Frontal cortex (tissue), 4 donors: ENCODE results near the gene SPARC. TPM values are rescaled to one million over a fixed set of nuclear protein-coding genes. Genes with fewer than 3 reads are reported as not detected.

Experiments used
- DNase-seq, 2 donors: peaks; one replicate each; pipeline ENCODE4 v3.0.0; 2012; ENCODE audit warnings: low spot score in 2 of 2
- FAIRE-seq: peaks from 2 replicates; lab custom pipeline; 2012; peaks lifted over from hg19 to GRCh38; lab: Jason Lieb, UNC
- total RNA-seq: library from RNA; depleted of rRNA; stranded (reverse); fragments of >200 nt; gene quantifications from one replicate; pipeline ENCODE4 v1.2.3, GENCODE V29; 2014
- donor health status: control.
- donor health status: control.
- donor health status: control.

SPARC gene
- total RNA-seq, 1 donor from 2014 or later, result 74.6 TPM

DNA sequence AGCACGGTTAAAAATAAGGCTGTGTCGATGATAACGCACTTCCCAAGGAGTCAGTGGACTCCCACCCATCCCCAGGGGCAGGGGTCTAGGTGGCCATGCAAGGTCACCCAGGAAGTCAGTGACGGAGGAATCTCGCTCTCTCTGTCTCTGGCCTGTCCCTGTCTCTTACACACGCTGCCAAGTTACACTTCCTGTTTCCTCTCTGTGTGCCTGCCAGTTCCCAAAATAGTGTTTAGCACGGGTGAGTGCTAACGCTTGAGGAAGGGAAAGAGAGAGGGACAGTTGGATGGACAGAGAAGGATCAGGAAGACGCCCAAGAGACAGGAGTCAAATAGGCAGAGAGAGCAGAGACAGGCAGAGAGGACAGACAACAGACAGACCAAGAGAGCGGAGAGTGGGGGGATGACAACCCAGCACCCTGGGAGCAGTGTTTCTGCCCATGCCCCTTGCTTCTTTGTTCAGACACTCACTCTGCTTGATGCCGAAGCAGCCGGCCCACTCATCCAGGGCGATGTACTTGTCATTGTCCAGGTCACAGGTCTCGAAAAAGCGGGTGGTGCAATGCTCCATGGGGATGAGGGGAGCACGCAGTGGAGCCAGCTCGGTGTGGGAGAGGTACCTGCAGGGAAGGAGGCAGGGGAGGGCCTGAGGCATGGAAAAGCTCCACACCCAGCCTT is 23.0 kb downstream of the SPARC start:
- no peak for DNase-seq
- FAIRE-seq, result no peak

DNA sequence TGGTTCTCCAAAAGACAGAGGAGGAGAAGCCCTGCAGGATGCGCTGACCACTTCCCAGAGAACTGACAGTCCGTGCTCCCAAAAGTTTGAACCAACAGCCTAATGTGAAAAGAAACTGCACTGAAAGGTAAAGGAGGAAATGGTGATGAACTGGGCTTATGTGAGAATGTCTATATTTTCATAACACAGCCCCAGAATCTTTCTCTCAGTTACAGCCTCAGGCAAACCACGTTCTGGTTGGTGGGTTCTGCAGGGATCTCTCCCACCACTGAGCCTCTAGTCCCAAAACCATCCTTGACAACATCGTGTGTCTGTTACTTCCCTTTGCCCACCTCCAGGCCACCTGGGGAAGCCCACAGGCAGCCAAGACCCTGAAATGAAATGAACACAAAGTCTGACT is 23.9 kb downstream of the SPARC start:
- no peak for DNase-seq
- FAIRE-seq, result no peak

DNA sequence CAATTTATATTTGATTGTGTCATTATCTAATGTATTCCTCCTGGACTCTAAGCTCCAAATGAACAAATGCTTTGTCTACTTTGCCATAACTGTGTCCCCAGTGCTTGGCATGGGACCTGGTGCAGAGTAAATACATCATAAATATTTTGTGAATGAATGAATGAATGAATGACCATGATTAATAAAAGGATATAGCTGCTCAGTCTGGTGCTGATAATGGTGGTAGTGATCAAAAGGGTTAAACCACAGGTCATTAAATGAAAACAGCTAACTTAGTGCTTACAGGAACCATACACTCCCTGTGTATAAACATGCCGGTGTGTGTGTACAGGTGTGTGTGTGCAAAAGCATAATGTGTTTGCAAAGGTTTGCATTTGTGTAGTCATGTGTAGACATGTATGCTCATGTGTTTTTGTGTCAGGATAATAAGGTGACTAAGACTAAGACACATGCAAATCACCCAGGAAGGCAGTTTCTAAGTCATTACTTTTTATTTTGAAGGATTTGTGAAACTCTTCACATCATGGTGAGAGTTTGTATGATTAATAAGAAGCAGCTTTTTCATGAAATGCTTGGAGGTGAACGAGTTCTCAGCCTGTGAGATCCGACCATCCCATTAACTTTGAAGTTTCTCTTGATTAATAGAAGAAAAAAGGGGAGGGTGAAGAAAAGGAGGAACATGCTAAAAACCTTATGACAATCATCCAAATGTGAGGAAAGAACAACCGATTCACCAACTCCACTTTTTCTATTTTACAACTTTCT is 24.6 kb downstream of the SPARC start:
- DNase-seq (no peak), FAIRE-seq (no peak)

DNA sequence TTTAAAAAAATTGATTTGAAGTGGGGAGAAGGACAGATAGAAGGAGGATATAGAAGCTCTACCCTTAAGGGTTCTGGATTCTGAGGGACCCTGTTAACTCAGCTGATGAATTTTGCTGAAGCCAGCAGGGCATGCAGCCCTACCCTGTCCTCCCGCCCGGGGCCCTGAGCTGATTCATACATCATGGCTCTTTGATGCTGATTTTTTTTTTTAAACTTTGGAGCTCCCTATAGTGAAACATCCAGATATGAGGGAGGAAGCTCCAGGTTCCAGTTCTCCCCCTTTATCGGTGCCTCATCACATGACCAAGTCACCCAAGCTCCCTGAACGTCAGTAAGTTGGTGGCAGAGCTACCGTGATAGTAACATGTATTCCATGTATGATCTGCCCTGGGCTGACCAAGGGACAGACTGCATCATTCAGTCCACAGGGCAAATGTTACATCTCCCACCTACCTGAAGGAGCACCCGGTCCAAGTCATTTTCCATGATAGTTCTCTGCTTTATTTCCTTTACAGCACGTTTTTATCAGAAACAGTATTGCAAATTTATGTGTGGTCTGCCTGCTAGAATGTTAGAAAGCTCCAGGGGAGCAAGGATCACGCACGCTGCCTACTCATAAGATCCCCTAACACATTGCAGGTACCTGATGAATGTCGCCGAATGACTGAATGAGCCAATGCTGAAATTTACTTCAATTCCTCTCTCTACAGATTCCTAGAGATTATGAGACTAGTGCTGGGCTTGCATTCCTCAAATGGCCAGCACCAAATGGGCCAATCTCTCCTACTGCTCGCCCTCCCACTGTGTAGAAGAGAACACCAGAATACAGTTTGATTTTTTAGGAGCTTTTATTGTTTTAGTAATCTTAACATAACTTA is 25.9 kb downstream of the SPARC start:
- DNase-seq (no peak), FAIRE-seq (no peak)

DNA sequence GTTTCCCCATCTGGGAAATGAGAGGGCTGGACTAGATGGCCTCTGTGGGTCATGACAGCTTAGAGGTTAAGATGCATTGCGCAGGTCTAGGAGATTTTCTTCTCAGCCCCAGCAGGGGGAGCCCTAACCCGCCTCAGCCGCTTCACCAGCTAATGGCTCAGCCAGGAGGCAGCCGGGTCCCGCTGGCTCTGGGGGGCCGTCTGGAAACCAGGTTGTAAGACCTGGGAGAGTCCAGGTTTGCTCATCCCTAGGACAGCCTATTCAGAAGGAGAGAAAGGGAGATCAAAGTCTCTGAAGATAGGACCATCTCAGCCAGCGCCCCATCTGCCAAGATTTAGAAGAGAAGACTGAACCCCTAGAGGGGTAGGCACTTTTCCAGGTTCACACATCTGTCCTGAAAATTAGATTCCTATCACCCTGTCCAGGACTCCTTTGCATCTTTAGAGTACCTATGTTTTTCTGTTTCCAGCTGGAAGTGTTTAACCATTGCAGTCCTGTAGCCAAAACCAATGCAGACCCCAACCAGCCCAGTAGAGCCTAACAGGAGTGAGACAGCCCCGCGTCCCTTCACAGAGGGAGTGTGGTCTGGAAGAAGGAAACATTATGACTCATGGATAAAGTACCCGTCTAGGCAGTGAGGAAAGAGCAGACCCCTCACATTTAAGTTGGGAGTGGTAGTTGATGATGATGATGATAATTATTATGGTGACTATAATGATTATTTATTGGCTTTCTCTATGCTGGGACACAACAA is 27.5 kb downstream of the SPARC start:
- FAIRE-seq, result no peak
- DNase-seq, result peak; percentile 45 to 68

DNA sequence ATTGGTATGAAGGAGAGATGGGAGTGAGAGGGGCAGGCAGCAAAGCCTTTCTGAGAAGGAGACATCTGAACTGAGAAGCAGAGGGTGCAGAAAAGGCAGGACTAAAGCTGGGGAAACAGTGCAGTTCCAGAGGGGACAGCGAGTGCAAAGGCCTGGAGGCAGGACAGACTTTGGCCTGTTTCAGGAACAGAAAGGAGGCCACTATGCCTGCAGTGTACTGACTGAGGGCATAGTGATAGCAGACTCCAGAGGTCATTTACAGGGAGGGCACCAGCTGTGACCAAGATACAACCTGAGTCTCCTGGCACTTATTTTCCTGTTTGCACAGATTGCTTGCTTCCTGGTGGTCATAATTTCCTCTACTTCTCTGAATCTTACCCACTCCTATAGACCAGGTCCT is 29.6 kb downstream of the SPARC start:
- no peak for FAIRE-seq
- DNase-seq, result no peak

DNA sequence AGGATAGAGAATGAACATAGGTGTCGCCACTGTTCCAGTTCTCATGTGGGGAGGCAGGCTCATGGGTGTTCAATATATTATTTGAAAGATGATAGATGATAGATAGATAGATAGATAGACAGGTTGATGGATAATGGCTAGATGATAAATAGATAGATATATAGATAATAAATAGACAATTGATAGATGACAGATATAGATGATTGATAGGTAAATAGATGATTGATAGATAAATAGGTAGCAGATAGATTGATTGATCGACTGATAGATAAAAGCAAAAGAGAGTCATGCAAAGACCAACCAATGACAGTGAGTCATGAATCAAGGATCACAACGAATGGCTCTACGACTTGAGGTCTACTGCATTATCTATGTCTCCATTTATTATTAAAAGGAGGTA is 30.4 kb downstream of the SPARC start:
- no peak for FAIRE-seq

DNA sequence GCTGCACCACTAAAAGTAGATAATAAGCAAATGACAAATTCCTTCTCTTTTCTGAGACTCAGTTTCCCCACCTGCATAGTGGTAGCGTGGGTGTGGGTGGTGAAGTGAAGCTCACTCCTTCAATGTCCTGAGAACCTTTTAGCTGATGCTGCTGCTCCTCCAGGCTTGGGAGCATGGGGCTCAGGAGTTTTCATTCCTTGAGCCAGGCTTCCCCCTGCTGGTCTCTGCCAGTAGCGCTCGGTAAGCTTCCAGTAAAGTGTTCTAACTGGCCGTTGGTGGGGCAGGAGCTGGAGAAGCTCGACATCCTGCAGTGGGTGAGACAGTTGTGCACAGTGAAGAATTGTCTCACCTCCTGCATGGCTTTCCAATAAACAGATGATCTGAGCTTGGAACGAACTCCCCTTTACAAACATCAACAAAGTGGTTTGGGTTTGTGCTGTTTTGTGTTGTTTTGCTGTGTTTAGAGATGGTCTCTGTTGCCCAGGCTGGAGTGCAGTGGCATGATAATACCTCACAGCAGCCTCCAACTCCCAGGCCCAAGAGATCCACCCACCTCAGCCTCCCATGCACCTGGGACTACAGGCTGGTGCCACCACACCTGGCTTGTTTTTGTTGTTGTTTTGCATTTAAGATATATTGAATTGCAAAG is 34.6 kb downstream of the SPARC start:
- FAIRE-seq, result no peak
- DNase-seq, result peak; percentile 36 to 78

More for the DNA sequence above, 30.4 kb downstream of the SPARC start:
- DNase-seq, result no peak

DNA sequence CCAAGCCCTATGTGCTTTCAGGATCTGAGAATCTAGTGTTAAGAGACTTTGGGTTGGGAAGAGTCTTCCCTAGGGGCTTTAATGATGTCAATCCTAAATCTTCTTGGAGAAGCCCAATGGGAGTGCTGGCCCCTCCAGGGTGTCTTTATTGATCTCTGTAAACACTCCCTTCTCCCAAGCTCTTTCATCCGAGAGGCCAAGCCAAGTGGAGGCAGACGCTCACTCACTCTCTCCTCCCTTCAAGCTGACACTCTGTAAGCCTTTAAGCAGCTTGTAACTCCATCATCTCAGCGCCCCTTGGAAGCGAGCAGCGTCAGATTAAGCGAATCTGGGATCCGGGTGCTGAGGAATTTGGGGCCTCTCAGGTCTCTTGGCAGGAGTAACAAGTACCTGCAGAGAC is 37.7 kb downstream of the SPARC start:
- no peak for FAIRE-seq
- DNase-seq, result no peak

DNA sequence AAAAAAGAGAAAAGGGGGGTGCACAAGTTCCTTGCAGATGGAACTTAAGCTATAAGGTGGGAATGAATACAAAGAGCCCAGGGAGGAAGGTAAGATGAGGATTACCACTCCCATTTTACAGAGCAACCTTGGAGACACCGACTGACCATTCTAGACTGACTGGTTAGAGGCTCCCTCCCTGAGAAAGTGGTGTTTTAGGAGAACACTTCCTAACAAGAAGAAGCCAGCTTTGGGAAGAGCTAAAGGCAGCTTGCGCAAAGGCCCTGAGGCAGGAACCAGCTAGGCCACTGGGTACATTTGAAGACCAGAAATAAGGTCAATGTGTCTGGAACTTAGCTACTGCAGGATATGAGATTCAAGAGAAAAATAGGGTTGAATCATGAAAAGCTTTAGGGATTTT is 38.6 kb downstream of the SPARC start:
- DNase-seq (no peak), FAIRE-seq (no peak)

DNA sequence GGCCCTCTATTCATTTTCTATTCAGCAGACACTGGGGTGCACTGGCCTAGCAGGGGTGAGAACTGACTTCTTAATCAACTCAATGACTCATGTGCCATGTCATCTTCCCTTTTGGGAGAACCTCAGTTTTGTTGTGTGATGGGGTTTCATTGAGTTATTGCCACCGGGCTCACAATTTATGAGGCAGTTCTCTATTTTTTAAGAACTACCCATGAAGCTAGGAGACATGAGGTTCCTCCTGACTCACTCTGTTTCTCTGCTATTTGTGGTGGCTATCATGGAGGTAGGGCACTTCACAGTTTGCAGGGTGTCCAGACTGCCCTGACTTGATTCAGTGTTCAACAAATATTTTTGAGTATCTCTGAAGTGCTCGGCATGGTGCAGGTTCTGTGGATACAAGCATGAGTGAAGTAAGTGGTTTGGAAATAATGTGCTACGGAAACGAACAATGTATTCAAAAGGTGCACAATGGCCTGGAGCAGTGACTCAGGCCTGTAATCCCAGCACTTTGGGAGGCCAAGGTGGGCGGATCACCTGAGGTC is 39.3 kb downstream of the SPARC start:
- DNase-seq (no peak), FAIRE-seq (no peak)

DNA sequence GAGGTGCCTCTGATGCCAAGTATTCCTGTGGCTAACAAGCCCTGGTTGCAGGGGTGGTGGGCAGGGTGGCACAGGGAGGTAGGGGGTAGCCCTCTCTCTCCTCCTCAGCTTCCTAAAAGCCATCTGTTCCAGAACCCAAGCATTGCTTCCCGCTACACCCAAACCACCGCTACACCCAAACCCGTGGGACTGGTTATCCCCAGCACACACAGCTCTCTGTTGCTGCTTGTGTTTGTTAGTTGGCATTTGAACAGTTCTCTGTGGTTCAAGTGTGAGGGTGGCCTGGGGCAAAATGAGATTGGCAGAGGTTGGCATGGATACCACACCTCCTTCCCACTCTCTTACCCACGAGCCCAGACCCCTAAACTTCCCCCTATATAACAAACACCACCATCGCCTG is 40.4 kb downstream of the SPARC start:
- DNase-seq (no peak), FAIRE-seq (no peak)

DNA sequence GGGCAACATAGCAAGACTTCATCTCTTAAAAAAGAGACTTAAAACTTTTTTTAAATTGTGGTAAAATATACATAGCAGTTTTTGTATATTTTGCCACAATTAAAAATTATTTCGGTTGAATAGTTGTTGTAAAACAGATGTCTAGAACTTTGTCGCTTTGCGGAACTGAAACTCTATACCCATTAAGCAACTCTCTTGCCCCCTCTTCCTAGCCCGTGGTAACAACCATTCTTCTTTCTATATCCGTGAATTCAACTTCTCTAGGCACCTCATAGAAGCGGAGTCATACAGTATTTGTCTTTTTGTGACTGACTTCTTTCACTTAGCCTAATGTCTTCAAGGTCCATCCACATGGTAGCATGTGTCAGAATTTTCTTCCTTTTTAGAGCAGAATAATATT is 43.3 kb downstream of the SPARC start:
- no peak for FAIRE-seq

DNA sequence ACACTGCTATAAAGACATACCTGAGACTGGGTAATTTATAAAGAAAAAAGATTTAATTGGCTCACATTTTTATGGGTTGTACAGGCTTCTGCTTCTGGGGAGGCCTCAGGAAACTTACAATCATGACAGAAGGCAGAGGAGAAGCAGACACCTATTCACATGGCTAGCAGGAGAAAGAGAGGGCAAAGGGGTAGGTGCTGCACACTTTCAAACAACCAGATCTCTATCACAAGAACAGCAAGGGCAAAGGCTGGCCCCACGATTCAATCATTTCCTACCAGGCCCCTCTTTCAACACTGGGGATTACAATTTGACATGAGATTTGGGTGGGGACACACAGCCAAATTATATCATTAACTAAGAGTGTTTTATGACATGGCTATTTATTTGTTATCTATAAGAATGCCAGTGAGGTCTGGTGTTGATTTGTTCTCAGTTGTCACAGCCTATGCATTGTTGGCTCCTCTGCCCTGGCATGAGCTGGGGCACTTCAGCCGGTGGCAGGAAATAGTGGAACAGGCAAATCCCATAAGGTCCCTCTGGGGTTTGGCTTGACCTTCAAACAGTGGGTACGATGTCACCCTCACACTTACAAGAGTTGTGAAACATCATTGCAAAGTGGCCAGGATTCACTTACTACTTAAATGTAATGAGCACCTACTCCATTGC is 44.1 kb downstream of the SPARC start:
- no peak for DNase-seq
- no peak for FAIRE-seq

More for the DNA sequence above, 43.3 kb downstream of the SPARC start:
- DNase-seq, result no peak

DNA sequence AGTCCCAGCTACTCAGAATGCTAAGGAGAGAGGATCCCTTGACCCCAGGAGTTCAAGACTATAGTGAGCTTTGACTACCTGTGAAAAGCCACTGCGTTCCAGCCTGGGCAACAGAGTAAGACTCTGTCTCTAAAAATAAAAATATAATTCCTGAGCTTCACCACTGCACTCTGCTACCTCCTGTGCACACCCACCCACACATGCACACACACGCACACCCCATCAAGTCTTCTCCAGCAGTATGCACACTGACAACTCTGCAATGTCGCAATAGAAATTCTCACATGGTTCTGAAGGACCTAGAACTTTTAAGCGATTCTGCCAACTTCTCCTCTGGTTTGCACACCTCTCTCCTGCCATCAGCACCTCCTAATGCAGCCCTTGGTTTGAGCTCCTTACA is 48.1 kb downstream of the SPARC start:
- DNase-seq (no peak), FAIRE-seq (no peak)

DNA sequence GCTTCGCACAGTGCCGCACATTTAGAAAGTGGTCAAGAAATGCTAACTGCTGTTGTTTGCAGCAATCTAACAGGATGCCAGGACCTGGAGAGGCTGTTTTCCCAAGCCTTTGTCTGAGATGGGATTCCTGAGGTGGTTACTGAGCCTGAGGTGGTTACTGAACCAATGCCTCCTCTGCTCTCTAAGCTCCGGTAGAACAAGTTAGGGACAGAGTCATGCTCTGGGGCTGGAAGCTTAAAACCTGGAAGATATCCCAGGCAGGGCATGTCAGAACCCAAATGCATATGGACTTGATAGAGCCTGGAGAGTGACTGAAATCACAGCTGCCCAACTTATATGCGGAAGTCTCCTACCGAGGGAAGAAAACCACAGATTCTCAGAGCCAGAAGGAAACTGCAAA is 49.0 kb downstream of the SPARC start:
- FAIRE-seq, result no peak
- DNase-seq, result no peak

DNA sequence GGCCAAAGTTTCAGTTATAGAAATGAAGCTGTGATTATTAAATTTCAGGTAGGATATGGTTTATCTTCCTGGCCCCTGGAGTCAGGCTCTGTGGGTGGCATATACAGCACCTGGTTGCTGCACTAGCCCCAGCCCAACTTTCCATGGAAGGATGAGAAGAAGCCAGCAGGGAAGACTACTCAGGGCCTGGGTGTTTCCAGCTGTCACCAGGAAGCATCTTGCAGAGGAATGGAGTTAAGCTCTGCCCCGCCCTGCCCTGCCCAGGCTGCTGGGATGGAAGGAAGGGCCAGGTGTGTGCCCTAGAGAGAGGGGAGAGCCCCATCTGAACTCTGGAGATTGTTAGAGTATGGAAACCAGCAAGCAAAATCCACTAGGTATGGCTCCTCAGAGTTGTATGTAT is 52.8 kb downstream of the SPARC start:
- FAIRE-seq (no peak), DNase-seq (no peak)

DNA sequence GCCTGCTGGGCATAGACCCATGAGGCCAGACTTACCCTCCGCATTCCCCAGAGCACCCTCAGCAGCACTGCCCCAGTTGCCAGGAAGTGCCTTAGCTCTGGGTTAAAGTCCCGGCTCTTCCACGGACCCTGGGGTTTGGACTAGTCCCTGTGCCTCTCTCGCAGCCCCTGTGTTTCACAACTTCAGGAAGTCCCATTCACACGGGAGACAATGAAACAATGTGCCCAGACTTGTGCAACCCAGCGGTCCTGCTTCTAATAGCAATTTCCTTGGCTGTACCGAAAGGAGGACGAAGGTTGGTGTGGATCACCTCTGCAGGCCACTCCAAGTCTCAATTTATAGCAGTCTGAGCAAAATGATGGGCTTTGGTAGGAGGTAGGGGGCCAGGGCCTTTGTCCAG is 53.8 kb downstream of the SPARC start:
- FAIRE-seq, result no peak

DNA sequence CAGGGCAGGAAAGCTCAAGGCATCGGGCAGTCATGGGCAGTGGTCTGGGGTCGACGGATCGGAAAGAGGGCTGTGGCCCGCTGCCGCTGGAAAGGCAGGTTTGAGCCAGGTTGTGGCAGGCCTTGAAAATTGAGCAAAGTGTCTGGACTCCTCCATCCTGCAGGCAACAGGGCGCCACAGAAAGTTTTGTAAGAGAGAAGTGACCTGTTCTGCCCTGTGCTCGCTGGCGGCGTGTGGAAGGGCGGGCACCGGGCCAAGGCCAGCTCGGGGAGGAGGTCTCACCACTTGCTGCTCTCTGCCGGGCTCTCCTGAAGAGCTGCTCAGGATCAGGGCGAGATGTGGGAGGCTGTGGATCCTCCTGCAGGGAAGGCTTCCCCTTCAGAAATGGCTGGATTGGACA is 54.2 kb downstream of the SPARC start:
- DNase-seq (no peak), FAIRE-seq (no peak)

More for the DNA sequence above, 53.8 kb downstream of the SPARC start:
- no peak for DNase-seq
